ENCODE data around the gene AUTS2.

The AUTS2 gene

DNA sequence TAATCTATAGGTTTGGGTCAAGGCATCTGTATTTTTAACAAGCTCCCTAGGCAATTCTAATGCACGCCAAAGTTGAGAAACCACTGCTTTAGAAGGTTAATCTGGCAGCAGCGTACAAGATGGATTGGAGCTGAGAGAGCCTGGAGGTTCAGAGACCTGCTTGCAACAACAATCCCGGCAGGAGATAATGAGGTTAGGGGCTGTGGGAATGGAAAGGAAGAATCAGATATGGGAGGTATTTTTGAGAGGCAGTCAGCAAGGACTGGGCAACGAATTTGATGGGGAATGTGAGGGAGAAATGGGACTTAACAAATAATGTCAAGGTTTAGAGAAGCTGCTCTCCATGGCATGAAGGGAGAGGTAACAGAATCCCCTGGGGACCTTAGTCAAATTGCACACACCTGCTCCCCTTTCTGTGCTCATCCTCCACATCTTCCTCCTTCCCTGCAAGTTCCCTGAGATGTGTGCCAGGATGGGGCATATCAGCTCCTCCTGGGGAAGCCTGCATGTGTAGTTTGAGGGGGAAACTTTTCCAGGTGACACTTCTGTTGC lies 802.6 kb downstream of the AUTS2 start:
- ATAC-seq (replicated peaks; ENCODE audit: extremely low read depth, poor library complexity, severe bottlenecking) = no peak
- Mint-ChIP-seq H3K36me3 (ENCODE audit: insufficient read depth) (peaks cover 1% of the 10 kb centered on the region), H3K4me1 (no peaks in the 10 kb centered on the region), H3K9me3 (no peaks in the 10 kb centered on the region), H3K4me3 (no peak overlapping the region), H3K27me3 (peaks cover 10% of the 10 kb centered on the region), H3K27ac (ENCODE audit: low read depth) (no peak overlapping the region)
- no peak for DNase-seq (ENCODE audit: low spot score in 2 of 2)

DNA sequence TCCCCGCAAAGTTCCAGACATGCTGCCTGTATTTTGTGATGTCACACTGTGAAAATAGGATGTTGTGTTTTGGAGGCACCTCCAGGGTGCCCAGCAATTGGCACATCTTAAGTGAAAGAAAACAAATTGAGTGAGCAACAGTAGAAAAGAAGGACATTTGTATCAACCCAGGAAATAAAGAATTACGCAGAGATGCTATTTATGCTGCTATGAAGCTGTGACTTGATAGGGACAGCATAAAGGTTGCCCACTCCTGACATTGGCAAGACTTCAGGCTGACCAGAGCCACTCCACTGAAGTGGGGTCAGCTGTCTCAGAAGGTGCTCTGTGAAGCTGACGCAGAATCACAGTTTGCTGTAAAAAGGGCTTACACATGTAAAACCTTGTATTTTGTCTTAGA lies 803.8 kb downstream of the AUTS2 start:
- peaks cover 1% of the 10 kb centered on the region for H3K36me3 Mint-ChIP-seq (ENCODE audit: insufficient read depth)
- H3K4me1 Mint-ChIP-seq = no peaks in the 10 kb centered on the region
- H3K27ac Mint-ChIP-seq (ENCODE audit: low read depth) = no peak overlapping the region
- DNase-seq (ENCODE audit: low spot score in 2 of 2) (no peak), ATAC-seq (replicated peaks; ENCODE audit: extremely low read depth, poor library complexity, severe bottlenecking) (no peak)
- H3K4me3 Mint-ChIP-seq = no peak overlapping the region
- H3K27me3 Mint-ChIP-seq = peaks cover 10% of the 10 kb centered on the region
- no peaks in the 10 kb centered on the region for H3K9me3 Mint-ChIP-seq

DNA sequence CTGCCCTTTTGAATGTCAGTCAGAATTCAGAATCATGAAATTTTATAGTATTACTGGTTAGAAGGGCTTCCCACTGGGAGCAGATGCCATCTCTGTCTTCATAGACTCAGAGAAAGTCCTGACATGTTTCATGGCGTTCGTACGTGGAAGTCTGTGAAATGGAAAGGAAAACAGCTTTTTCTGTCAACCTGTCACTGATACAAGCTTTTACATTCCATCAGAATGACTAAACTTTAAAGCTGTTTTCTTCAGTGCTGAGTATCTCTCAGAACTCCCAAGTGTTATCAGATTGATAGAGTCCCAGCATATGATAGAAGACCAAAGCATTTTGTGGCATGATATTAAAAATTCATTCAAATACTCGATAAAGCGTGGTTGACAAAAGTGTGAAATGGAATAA lies 807.0 kb downstream of the AUTS2 start:
- no peak overlapping the region for H3K4me3 Mint-ChIP-seq
- no peak for DNase-seq (ENCODE audit: low spot score in 2 of 2)
- peaks cover 5% of the 10 kb centered on the region for H3K27me3 Mint-ChIP-seq
- H3K36me3 Mint-ChIP-seq (ENCODE audit: insufficient read depth) = peaks cover 1% of the 10 kb centered on the region
- no peaks in the 10 kb centered on the region for H3K4me1 Mint-ChIP-seq
- H3K9me3 Mint-ChIP-seq = no peaks in the 10 kb centered on the region
- ATAC-seq (replicated peaks; ENCODE audit: extremely low read depth, poor library complexity, severe bottlenecking) = no peak
- no peak overlapping the region for H3K27ac Mint-ChIP-seq (ENCODE audit: low read depth)

- no peaks in the 10 kb centered on the region for H3K27me3 Mint-ChIP-seq
- H3K9me3 Mint-ChIP-seq = no peaks in the 10 kb centered on the region
- H3K27ac Mint-ChIP-seq (ENCODE audit: low read depth) = no peak overlapping the region
- no peaks in the 10 kb centered on the region for H3K4me1 Mint-ChIP-seq
- H3K4me3 Mint-ChIP-seq = no peak overlapping the region
- peaks cover 1% of the 10 kb centered on the region for H3K36me3 Mint-ChIP-seq (ENCODE audit: insufficient read depth)
- DNase-seq (ENCODE audit: low spot score in 2 of 2) = no peak
- no peak for ATAC-seq (replicated peaks; ENCODE audit: extremely low read depth, poor library complexity, severe bottlenecking)
These were observed 808.1 kb downstream of the AUTS2 start for GRCh38 chr7:70406186-70406949.

- H3K4me3 Mint-ChIP-seq = no peak overlapping the region
- DNase-seq (ENCODE audit: low spot score in 2 of 2) = no peak
- H3K4me1 Mint-ChIP-seq = no peaks in the 10 kb centered on the region
- H3K36me3 Mint-ChIP-seq (ENCODE audit: insufficient read depth) = peaks cover 1% of the 10 kb centered on the region
- no peak overlapping the region for H3K27ac Mint-ChIP-seq (ENCODE audit: low read depth)
- H3K27me3 Mint-ChIP-seq = no peaks in the 10 kb centered on the region
- no peak for ATAC-seq (replicated peaks; ENCODE audit: extremely low read depth, poor library complexity, severe bottlenecking)
- no peaks in the 10 kb centered on the region for H3K9me3 Mint-ChIP-seq
These were observed 808.6 kb downstream of the AUTS2 start for GRCh38 chr7:70406950-70407209.

DNA sequence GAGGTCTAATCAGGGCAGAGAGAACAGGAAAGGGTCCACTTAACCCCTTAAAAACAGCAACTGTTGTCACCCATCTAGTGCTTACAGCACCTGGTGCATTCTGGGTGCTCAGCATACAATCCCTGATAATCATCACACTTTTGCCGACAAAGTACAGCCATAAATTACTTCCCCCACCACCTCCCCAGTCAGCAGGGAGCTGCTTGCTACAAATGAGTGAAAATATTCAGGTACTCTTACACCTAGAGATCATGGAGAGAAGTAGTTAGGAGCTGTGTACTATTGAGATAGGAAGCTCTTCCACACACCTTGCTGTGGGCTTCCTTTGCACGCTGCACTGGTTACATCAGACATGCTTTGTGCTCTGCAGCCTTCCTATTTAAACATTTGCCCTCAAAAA lies 810.2 kb downstream of the AUTS2 start:
- Mint-ChIP-seq H3K27ac (ENCODE audit: low read depth) (no peak overlapping the region), H3K36me3 (ENCODE audit: insufficient read depth) (peaks cover 1% of the 10 kb centered on the region), H3K4me3 (no peak overlapping the region), H3K9me3 (no peaks in the 10 kb centered on the region), H3K27me3 (no peaks in the 10 kb centered on the region), H3K4me1 (no peaks in the 10 kb centered on the region)
- no peak for ATAC-seq (replicated peaks; ENCODE audit: extremely low read depth, poor library complexity, severe bottlenecking)
- no peak for DNase-seq (ENCODE audit: low spot score in 2 of 2)

GRCh38 chr7:70408891-70409290 lies 810.6 kb downstream of the AUTS2 start:
- no peaks in the 10 kb centered on the region for H3K27me3 Mint-ChIP-seq
- peaks cover 1% of the 10 kb centered on the region for H3K36me3 Mint-ChIP-seq (ENCODE audit: insufficient read depth)
- DNase-seq (ENCODE audit: low spot score in 2 of 2) = no peak
- H3K9me3 Mint-ChIP-seq = no peaks in the 10 kb centered on the region
- H3K4me1 Mint-ChIP-seq = no peaks in the 10 kb centered on the region
- H3K4me3 Mint-ChIP-seq = no peak overlapping the region
- ATAC-seq (replicated peaks; ENCODE audit: extremely low read depth, poor library complexity, severe bottlenecking) = no peak
- no peak overlapping the region for H3K27ac Mint-ChIP-seq (ENCODE audit: low read depth)

GRCh38 chr7:70410134-70410750 lies 812.0 kb downstream of the AUTS2 start:
- ATAC-seq (replicated peaks; ENCODE audit: extremely low read depth, poor library complexity, severe bottlenecking) (no peak), DNase-seq (ENCODE audit: low spot score in 2 of 2) (no peak)
- Mint-ChIP-seq H3K27ac (ENCODE audit: low read depth) (no peak overlapping the region), H3K27me3 (no peaks in the 10 kb centered on the region), H3K9me3 (no peaks in the 10 kb centered on the region), H3K36me3 (ENCODE audit: insufficient read depth) (peaks cover 1% of the 10 kb centered on the region), H3K4me1 (no peaks in the 10 kb centered on the region), H3K4me3 (no peak overlapping the region)

DNA sequence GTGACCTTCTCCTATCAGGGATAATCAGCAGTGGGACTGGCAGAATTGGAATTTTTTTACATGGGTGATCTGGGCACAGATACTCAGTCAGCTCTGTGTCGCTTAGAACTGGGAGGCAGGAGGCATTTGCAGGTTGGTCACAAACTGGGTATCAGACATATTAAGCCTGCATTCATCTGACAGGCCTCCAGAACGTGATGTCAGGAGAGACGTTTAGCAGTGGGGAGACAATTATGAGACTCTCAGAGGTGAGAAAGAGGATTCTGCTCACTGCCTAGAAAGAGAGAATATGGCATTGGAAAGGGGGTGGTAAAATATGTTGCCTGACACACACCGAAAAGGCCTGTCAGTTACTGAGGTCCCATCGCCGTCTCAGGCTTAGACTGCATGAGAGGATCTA lies 816.1 kb downstream of the AUTS2 start:
- Mint-ChIP-seq H3K4me3 (no peak overlapping the region), H3K4me1 (no peaks in the 10 kb centered on the region), H3K27ac (ENCODE audit: low read depth) (no peak overlapping the region), H3K9me3 (no peaks in the 10 kb centered on the region), H3K27me3 (peaks cover under 1% of the 10 kb centered on the region), H3K36me3 (ENCODE audit: insufficient read depth) (no peaks in the 10 kb centered on the region)
- DNase-seq (ENCODE audit: low spot score in 2 of 2) (no peak), ATAC-seq (replicated peaks; ENCODE audit: extremely low read depth, poor library complexity, severe bottlenecking) (no peak)

- Mint-ChIP-seq H3K4me1 (no peaks in the 10 kb centered on the region), H3K9me3 (no peaks in the 10 kb centered on the region), H3K36me3 (ENCODE audit: insufficient read depth) (no peaks in the 10 kb centered on the region), H3K27me3 (peaks cover 10% of the 10 kb centered on the region), H3K4me3 (no peak overlapping the region), H3K27ac (ENCODE audit: low read depth) (no peak overlapping the region)
- ATAC-seq (replicated peaks; ENCODE audit: extremely low read depth, poor library complexity, severe bottlenecking) = no peak
- DNase-seq (ENCODE audit: low spot score in 2 of 2) = no peak
These were observed 817.1 kb downstream of the AUTS2 start for GRCh38 chr7:70415179-70415972.

GRCh38 chr7:70416347-70416985 lies 818.2 kb downstream of the AUTS2 start:
- Mint-ChIP-seq H3K36me3 (ENCODE audit: insufficient read depth) (no peaks in the 10 kb centered on the region), H3K9me3 (no peaks in the 10 kb centered on the region), H3K4me3 (no peak overlapping the region), H3K27me3 (peaks cover 10% of the 10 kb centered on the region), H3K27ac (ENCODE audit: low read depth) (no peak overlapping the region), H3K4me1 (no peaks in the 10 kb centered on the region)
- DNase-seq (ENCODE audit: low spot score in 2 of 2) = no peak
- ATAC-seq (replicated peaks; ENCODE audit: extremely low read depth, poor library complexity, severe bottlenecking) = no peak

DNA sequence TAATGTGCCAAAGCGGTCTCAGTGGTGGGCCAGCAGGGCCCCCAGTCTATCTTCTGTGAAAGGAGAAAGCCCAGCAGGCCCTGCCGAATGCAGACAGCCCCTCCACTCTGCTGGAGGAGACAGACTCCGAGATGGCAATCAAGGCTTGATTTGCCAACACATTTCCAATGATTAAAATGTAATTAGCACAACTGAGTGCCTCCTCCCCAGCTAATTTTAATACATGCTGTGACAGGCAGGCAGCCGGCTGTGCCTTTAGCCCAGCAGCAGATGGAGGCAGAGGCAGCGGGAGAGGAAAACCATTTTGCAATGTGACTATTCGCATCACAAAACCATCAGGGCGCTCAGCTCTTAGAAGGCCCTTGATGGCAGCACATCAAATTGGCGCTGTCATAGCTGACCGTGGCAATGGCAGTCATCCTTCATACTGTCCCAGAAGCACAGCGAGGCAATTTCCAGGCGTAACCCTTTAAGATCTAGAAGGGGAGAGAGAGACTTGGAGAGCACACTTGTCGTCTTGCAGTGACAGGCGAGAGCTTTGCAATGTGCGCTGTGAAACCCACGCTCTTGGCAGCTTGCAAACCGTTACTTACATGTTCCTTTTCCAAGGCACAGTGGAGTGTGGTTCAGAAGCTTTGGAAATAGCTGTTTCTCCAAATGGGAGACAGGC lies 818.8 kb downstream of the AUTS2 start:
- no peak overlapping the region for H3K4me3 Mint-ChIP-seq
- H3K27ac Mint-ChIP-seq (ENCODE audit: low read depth) = no peak overlapping the region
- no peaks in the 10 kb centered on the region for H3K36me3 Mint-ChIP-seq (ENCODE audit: insufficient read depth)
- peaks cover 10% of the 10 kb centered on the region for H3K27me3 Mint-ChIP-seq
- no peak for ATAC-seq (replicated peaks; ENCODE audit: extremely low read depth, poor library complexity, severe bottlenecking)
- no peaks in the 10 kb centered on the region for H3K9me3 Mint-ChIP-seq
- H3K4me1 Mint-ChIP-seq = no peaks in the 10 kb centered on the region
- no peak for DNase-seq (ENCODE audit: low spot score in 2 of 2)
